ENCODE data around the gene TAPBP. TPM values are rescaled to one million over a fixed set of nuclear protein-coding genes. Genes with fewer than 3 reads are reported as not detected.

TAPBP gene
- total RNA-seq, 1 experiment from 2014 or later: 28.2 TPM

DNA sequence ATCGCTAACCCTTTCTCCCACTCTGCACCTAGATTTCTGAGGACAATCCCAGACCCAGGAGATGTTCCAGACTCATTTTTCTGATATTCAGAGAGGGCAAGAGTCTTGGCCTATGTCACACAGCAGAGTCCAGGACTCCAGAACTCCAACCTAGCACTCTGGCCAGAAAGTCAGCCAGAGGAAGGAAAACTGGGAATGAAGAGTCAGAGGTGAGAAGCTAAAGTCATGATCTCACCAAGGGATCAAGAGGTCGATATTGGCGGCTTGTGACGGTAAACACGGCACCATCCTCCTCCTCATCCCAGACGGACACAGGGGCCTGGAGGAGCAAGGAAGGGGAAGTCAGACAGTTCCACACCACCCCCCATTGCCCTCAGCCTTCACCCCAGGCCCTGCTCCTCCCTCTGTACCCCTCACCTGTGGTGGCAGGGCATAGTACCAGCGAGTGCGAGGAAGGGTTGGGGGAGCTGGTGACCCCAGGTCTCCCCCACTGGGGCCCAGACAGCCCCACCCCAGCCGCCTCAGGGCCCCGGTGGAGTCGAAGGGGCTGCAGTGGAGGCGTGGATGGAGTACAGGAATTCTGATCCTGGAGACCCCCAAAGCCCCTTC, 17.0 kb downstream of the TAPBP start:
- no CpG with 5 or more reads among the region's 12 CpGs for WGBS (ENCODE audit: extremely low coverage, insufficient read length, low lambda C conversion rate)
- Histone ChIP-seq H3K79me1 (ENCODE audit: insufficient read depth, low read depth, low read length, poor library complexity, severe bottlenecking) (no peaks in the 10 kb centered on the region), H3K18ac (ENCODE audit: insufficient read length, low read depth, low read length) (peak overlapping the region; percentile 78), H3K56ac (ENCODE audit: insufficient read length, low read depth, low read length) (no peak overlapping the region), H3K9me3 (ENCODE audit: control insufficient read depth, low read depth, low read length) (no peaks in the 10 kb centered on the region), H3K23ac (ENCODE audit: insufficient read length, low read depth, low read length) (no peak overlapping the region), H2BK5ac (ENCODE audit: insufficient read length, low read length) (no peak overlapping the region), H3K9ac (ENCODE audit: extremely low read depth, insufficient read length, low read length) (peak overlapping the region; percentile 34), H3K14ac (ENCODE audit: insufficient read depth, low read length) (no peak overlapping the region; the same call in 1 of the 2 replicates), H3K27me3 (ENCODE audit: insufficient read depth, low read length) (no peaks in the 10 kb centered on the region), H2BK120ac (ENCODE audit: low read depth, low read length, poor library complexity, severe bottlenecking) (no peak overlapping the region), H3K23me2 (ENCODE audit: insufficient read length, low read depth, low read length, poor library complexity, severe bottlenecking) (peaks cover 22% of the 10 kb centered on the region), H2AK5ac (ENCODE audit: insufficient read length, low read length) (no peak overlapping the region), H2BK15ac (ENCODE audit: low read depth, low read length) (no peak overlapping the region), H4K5ac (ENCODE audit: insufficient read length, low read depth, low read length) (no peak overlapping the region), H2BK12ac (ENCODE audit: insufficient read length, low read depth, low read length) (no peak overlapping the region), H2AFZ (ENCODE audit: low read length) (no peak overlapping the region), H3T11ph (ENCODE audit: low read length) (no peak overlapping the region), H3K27ac (ENCODE audit: insufficient read length, low read depth, low read length) (no peak overlapping the region), H3K4me2 (ENCODE audit: insufficient read depth, insufficient read length, low read length) (peak overlapping the region; percentile 90), H4K20me1 (ENCODE audit: control insufficient read depth, insufficient read depth, insufficient read length) (no peaks in the 10 kb centered on the region), H3K4ac (ENCODE audit: low read depth, low read length) (no peak overlapping the region), H2BK20ac (ENCODE audit: low read depth, low read length, poor library complexity, severe bottlenecking) (no peak overlapping the region), H4K8ac (replicated peaks; ENCODE audit: insufficient read length, low read depth, low read length) (no peak overlapping the region), H4K91ac (ENCODE audit: insufficient read length, low read depth, low read length) (no peak overlapping the region), H3K4me1 (ENCODE audit: insufficient read depth, low read length) (no peaks in the 10 kb centered on the region), H3K79me2 (ENCODE audit: insufficient read depth, low read length) (peaks cover 3% of the 10 kb centered on the region; the same call in 1 of the 2 replicates)
- Mint-ChIP-seq H3K4me1 (peaks cover 12 to 20% of the 10 kb centered on the region in 2 experiments), H3K27ac (peak overlapping the region in 1 of 3 experiments; percentile 96; a peak in 3 of 7 replicates), H3K9me3 (no peaks in the 10 kb centered on the region), H3K27me3 (ENCODE audit: low read depth) (no peaks in the 10 kb centered on the region), H3K4me3 (peak overlapping the region; percentile 98 to 100), H3K36me3 (ENCODE audit: insufficient read depth in 1 of 3, low read depth in 3 of 3) (peaks cover 19 to 40% (median 38%) of the 10 kb centered on the region in 3 experiments)
- no peak for DNase-seq
- TF ChIP-seq, protein P1, sequence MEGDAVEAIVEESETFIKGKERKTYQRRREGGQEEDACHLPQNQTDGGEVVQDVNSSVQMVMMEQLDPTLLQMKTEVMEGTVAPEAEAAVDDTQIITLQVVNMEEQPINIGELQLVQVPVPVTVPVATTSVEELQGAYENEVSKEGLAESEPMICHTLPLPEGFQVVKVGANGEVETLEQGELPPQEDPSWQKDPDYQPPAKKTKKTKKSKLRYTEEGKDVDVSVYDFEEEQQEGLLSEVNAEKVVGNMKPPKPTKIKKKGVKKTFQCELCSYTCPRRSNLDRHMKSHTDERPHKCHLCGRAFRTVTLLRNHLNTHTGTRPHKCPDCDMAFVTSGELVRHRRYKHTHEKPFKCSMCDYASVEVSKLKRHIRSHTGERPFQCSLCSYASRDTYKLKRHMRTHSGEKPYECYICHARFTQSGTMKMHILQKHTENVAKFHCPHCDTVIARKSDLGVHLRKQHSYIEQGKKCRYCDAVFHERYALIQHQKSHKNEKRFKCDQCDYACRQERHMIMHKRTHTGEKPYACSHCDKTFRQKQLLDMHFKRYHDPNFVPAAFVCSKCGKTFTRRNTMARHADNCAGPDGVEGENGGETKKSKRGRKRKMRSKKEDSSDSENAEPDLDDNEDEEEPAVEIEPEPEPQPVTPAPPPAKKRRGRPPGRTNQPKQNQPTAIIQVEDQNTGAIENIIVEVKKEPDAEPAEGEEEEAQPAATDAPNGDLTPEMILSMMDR (conservative IDR thresholded peaks at IDR 0.05): no peak

Measured in H9 (cell line).